SJSA1 (cell line): ENCODE results near the gene NFKB2. TPM values are rescaled to one million over a fixed set of nuclear protein-coding genes. Genes with fewer than 3 reads are reported as not detected.

Experiments
- DNase-seq, 2 experiments: peaks; one replicate each; pipeline ENCODE4 v3.0.0-alpha.2; 2015 to 2020; ENCODE audit warnings: low spot score in 2 of 2, low read depth in 1 of 2
- H3K27ac ChIP-seq: fragments of 250-450 bp; sonication (Bioruptor Pico); 2 replicates; pipeline ENCODE4 v1.5.1; 2020; ENCODE audit warnings: mild to moderate bottlenecking, moderate library complexity
- H3K27me3 ChIP-seq: fragments of 250-450 bp; sonication (Bioruptor Pico); replicated peaks from 2 replicates; pipeline ENCODE4 v1.5.1; 2020; ENCODE audit warnings: mild to moderate bottlenecking, moderate library complexity
- H3K36me3 ChIP-seq: fragments of 250-450 bp; sonication (Bioruptor Pico); 2 replicates; pipeline ENCODE4 v1.5.1; 2020; ENCODE audit warnings: mild to moderate bottlenecking
- H3K4me1 ChIP-seq: fragments of 250-450 bp; sonication (Bioruptor Pico); replicated peaks from 2 replicates; pipeline ENCODE4 v1.6.1; 2021; ENCODE audit warnings: mild to moderate bottlenecking
- H3K4me3 ChIP-seq: fragments of 250-450 bp; sonication (Bioruptor Pico); 2 replicates; pipeline ENCODE4 v1.5.1; 2020; ENCODE audit warnings: mild to moderate bottlenecking
- H3K9me3 ChIP-seq: fragments of 250-450 bp; sonication (Bioruptor Pico); replicated peaks from 2 replicates; pipeline ENCODE4 v1.5.1; 2020; ENCODE audit warnings: mild to moderate bottlenecking
- total RNA-seq: library from RNA; depleted of rRNA; stranded (reverse); fragments of >200 nt; shearing (Covaris generic); gene quantifications from 2 replicates; pipeline ENCODE4 v1.2.3, GENCODE V29; 2014

The NFKB2 gene
- total RNA-seq, 1 experiment from 2014 or later, result 28.8 TPM

- peak; percentile 82 to 88 for DNase-seq
- Histone ChIP-seq H3K4me3 (peak overlapping the region; percentile 47), H3K4me1 (peaks cover 39% of the 10 kb centered on the region), H3K27me3 (no peaks in the 10 kb centered on the region; the same call in 1 of the 2 replicates), H3K9me3 (no peaks in the 10 kb centered on the region; the same call in 1 of the 2 replicates), H3K27ac (no peak overlapping the region), H3K36me3 (peaks cover 63% of the 10 kb centered on the region)
Measured at GRCh38 chr10:102399217-102400021, 3.9 kb downstream of the NFKB2 start.

GRCh38 chr10:102400076-102400475 is 4.6 kb downstream of the NFKB2 start:
- no peak overlapping the region; the same call in 1 of the 2 replicates for H3K4me3 ChIP-seq
- H3K9me3 ChIP-seq, result no peaks in the 10 kb centered on the region; the same call in 1 of the 2 replicates
- no peaks in the 10 kb centered on the region; the same call in 1 of the 2 replicates for H3K27me3 ChIP-seq
- peaks cover 63% of the 10 kb centered on the region for H3K36me3 ChIP-seq
- DNase-seq, result no peak
- H3K4me1 ChIP-seq, result peaks cover 33% of the 10 kb centered on the region
- H3K27ac ChIP-seq, result no peak overlapping the region

- H3K4me3 ChIP-seq, result no peak overlapping the region
- no peak for DNase-seq
- H3K27me3 ChIP-seq, result no peaks in the 10 kb centered on the region; the same call in 1 of the 2 replicates
- H3K9me3 ChIP-seq, result no peaks in the 10 kb centered on the region; the same call in 1 of the 2 replicates
- peaks cover 63% of the 10 kb centered on the region for H3K36me3 ChIP-seq
- H3K4me1 ChIP-seq, result peaks cover 30% of the 10 kb centered on the region
- H3K27ac ChIP-seq, result no peak overlapping the region
Measured at GRCh38 chr10:102400598-102401341, 5.3 kb downstream of the NFKB2 start.

- Histone ChIP-seq H3K27me3 (no peaks in the 10 kb centered on the region; the same call in 1 of the 2 replicates), H3K27ac (no peak overlapping the region), H3K36me3 (peaks cover 62% of the 10 kb centered on the region), H3K4me1 (peaks cover 25% of the 10 kb centered on the region), H3K4me3 (no peak overlapping the region), H3K9me3 (no peaks in the 10 kb centered on the region; the same call in 1 of the 2 replicates)
- DNase-seq, result no peak
Measured at GRCh38 chr10:102401342-102401654, 5.8 kb downstream of the NFKB2 start.

GRCh38 chr10:102401735-102402511 is 6.4 kb downstream of the NFKB2 start:
- Histone ChIP-seq H3K4me1 (peaks cover 20% of the 10 kb centered on the region), H3K4me3 (no peak overlapping the region), H3K9me3 (no peaks in the 10 kb centered on the region; the same call in 1 of the 2 replicates), H3K27me3 (no peaks in the 10 kb centered on the region; the same call in 1 of the 2 replicates), H3K27ac (peak overlapping the region; percentile 67; the same call in 1 of the 2 replicates), H3K36me3 (peaks cover 56% of the 10 kb centered on the region)
- peak in 1 of 2 experiments; percentile 26 for DNase-seq

- H3K4me3 ChIP-seq, result no peak overlapping the region
- H3K27me3 ChIP-seq, result peaks cover 3% of the 10 kb centered on the region
- peaks cover 20% of the 10 kb centered on the region for H3K4me1 ChIP-seq
- H3K36me3 ChIP-seq, result peaks cover 53% of the 10 kb centered on the region
- H3K9me3 ChIP-seq, result no peaks in the 10 kb centered on the region; the same call in 1 of the 2 replicates
- DNase-seq, result no peak
- no peak overlapping the region for H3K27ac ChIP-seq
Measured at GRCh38 chr10:102402512-102402896, 7.0 kb downstream of the NFKB2 start.

- peaks cover 47% of the 10 kb centered on the region for H3K36me3 ChIP-seq
- H3K27ac ChIP-seq, result no peak overlapping the region
- H3K4me3 ChIP-seq, result no peak overlapping the region
- no peaks in the 10 kb centered on the region; the same call in 1 of the 2 replicates for H3K9me3 ChIP-seq
- DNase-seq, result no peak
- H3K27me3 ChIP-seq, result peaks cover 10% of the 10 kb centered on the region
- H3K4me1 ChIP-seq, result peaks cover 20% of the 10 kb centered on the region
Measured at GRCh38 chr10:102403115-102403514, 7.6 kb downstream of the NFKB2 start.

GRCh38 chr10:102404361-102405107 is 9.0 kb downstream of the NFKB2 start:
- Histone ChIP-seq H3K4me1 (peaks cover 21% of the 10 kb centered on the region), H3K4me3 (no peak overlapping the region), H3K27me3 (peaks cover 22% of the 10 kb centered on the region), H3K27ac (no peak overlapping the region), H3K36me3 (peaks cover 33% of the 10 kb centered on the region), H3K9me3 (no peaks in the 10 kb centered on the region)
- DNase-seq, result no peak

- H3K27me3 ChIP-seq, result peaks cover 28% of the 10 kb centered on the region
- DNase-seq, result no peak
- H3K4me3 ChIP-seq, result no peak overlapping the region
- H3K36me3 ChIP-seq, result peaks cover 27% of the 10 kb centered on the region
- H3K9me3 ChIP-seq, result no peaks in the 10 kb centered on the region
- no peak overlapping the region for H3K27ac ChIP-seq
- peaks cover 16% of the 10 kb centered on the region for H3K4me1 ChIP-seq
Measured at GRCh38 chr10:102405108-102405571, 9.6 kb downstream of the NFKB2 start.

- DNase-seq, result no peak
- H3K27me3 ChIP-seq, result peaks cover 33% of the 10 kb centered on the region
- H3K4me1 ChIP-seq, result peaks cover 16% of the 10 kb centered on the region
- H3K27ac ChIP-seq, result no peak overlapping the region
- H3K36me3 ChIP-seq, result peaks cover 22% of the 10 kb centered on the region
- no peak overlapping the region for H3K4me3 ChIP-seq
- no peaks in the 10 kb centered on the region for H3K9me3 ChIP-seq
Measured at GRCh38 chr10:102405632-102406031, 10.1 kb downstream of the NFKB2 start.

GRCh38 chr10:102406815-102407214 is 11.3 kb downstream of the NFKB2 start:
- Histone ChIP-seq H3K9me3 (no peaks in the 10 kb centered on the region), H3K36me3 (peaks cover 10% of the 10 kb centered on the region), H3K4me3 (no peak overlapping the region), H3K4me1 (peaks cover 12% of the 10 kb centered on the region), H3K27me3 (peaks cover 44% of the 10 kb centered on the region), H3K27ac (no peak overlapping the region)
- no peak for DNase-seq

GRCh38 chr10:102407425-102408130 is 12.1 kb downstream of the NFKB2 start:
- no peak for DNase-seq
- H3K4me1 ChIP-seq, result peaks cover 8% of the 10 kb centered on the region
- peaks cover 52% of the 10 kb centered on the region for H3K27me3 ChIP-seq
- no peak overlapping the region for H3K4me3 ChIP-seq
- no peaks in the 10 kb centered on the region for H3K9me3 ChIP-seq
- H3K27ac ChIP-seq, result no peak overlapping the region
- H3K36me3 ChIP-seq, result peaks cover 5% of the 10 kb centered on the region; the same call in 1 of the 2 replicates
